GM18526 (cell line): Measurements from ENCODE around the gene CCL14.

Experiments
- POLR2A ChIP-seq: IDR thresholded peaks from 3 replicates; pipeline ENCODE4 v1.6.1; 2011; ENCODE audit not compliant: insufficient read length; ENCODE audit errors: extremely low read depth

CCL14 gene

DNA sequence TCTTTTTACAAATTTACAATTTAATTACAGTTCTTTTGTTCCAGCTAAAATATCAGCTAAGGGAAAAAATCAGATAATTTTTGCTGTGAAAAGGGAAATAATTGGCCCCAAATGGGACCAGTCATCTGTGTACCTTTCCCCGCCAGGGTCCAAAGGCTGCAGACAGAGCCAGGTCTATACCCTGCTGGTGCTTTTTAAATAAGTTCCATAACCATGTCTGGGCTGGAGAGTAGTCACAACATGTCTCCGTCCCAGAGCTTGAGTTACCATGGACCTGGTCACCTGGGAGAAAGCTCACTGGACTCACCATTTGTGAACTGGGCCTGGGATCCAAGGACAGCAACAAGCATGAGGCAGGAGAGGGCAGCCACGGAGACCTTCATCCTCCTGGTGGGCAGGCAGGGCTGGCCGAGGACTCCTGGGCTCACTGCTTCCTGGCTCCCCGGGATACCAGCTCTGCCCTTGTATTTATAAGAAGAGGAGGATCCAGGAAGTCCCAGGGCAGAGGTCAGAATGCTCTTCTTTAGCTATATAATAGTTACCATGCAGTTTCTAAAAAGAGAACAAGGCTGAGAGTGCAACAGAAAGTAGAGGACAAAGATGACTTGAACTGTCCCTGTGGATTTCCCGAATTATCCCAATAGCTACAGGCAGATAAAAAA, 14.7 kb upstream of the CCL14 start, which contains the start of gene CCL15:
CCL15 (minus strand) TSS at position 444 of the 662 bp plus-strand sequence; CDS start at position 383, 61 bp downstream.
- TF ChIP-seq POLR2A = no peak

DNA sequence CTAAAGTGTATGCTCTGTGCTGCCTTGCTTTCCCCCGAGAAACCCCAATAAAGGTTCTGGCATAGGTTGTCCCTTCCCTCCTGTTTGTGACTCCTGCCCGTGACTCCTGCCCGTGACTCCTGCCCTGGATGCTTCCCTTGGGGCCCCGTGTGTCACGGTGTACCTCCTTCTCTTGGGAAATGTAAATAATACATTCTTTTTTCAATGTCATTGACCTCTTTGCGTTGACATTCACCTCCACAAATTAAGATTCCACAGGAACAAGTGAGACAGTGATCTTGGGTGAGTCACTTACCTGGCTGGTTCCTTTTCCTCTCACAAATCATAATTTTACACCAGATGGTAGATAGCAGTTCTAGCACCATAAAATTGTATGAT, 14.2 kb upstream of the CCL14 start:
- TF ChIP-seq POLR2A = no peak

- no peak for TF ChIP-seq POLR2A
Measured at GRCh38 chr17:35998756-35999155, 12.2 kb upstream of the CCL14 start.

GRCh38 chr17:35998018-35998545, 11.6 kb upstream of the CCL14 start:
- TF ChIP-seq POLR2A = no peak

DNA sequence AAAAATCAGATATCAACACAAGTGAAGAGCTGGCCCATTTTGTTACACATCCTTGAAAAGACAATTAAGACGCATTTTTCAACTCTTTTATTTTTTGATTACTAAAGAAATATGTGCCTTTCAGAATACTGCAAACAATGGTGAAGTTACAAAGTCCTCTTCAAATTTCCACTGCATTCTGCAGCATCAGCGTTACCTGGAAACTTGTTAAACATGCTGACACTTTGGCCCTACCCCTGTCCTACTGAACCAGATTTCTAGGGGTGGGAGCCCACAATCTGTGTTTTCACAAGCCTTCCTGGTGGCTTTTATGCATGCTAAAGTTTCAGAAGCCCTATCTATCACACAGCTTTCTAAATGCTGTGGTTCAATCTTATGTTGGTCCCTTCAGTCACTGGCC, 4.5 kb upstream of the CCL14 start:
- TF ChIP-seq POLR2A = no peak

- TF ChIP-seq POLR2A = no peak
Measured at GRCh38 chr17:35988164-35988563, 1.6 kb upstream of the CCL14 start.

DNA sequence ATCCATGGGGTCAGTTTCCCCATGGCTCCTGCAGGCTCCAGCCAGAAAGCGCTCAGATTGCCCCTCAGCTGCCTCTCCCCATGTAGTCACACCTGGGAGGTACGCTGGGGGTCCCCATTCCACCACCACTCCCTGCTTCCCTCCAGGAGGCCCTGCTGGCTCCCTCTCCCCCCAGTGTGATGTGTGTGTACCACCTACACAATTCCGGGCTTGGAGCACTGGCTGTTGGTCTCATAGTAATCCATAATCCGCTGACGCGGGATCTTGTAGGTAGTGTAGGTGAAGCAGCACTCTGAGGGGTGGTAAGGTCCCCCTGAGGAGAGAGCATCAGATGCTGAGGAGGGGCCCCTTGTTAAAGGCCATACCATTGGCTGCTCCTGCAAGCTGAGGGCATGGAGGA, 2.4 kb downstream of the CCL14 start:
- TF ChIP-seq POLR2A = no peak

GRCh38 chr17:35982409-35983191, 3.9 kb downstream of the CCL14 start:
- TF ChIP-seq POLR2A = no peak

GRCh38 chr17:35981908-35982330, 4.6 kb downstream of the CCL14 start:
- TF ChIP-seq POLR2A = no peak

DNA sequence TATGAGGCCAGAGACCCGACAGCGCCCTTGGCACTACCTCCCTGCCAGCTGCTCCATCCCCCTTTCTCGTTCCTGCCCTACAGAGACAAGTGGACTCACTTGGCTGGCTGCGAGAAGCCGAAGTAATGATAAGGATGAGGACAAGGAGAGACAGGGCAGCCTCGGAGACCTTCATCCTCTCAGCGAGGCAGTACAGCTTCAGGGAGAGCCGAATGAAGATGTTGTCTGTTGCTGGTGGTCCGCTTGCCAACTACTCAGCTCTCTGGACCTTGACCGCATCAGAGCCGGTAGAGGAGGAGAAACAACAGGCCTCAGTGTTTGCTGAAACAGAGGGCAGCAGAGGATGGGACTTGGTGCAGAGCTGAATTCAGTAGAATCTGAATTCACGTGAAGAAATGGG, 5.3 kb downstream of the CCL14 start, which contains the start of gene CCL16:
CCL16 (minus strand) TSS at position 252 of the 400 bp plus-strand sequence; CDS start at position 175, 77 bp downstream.
- no peak for TF ChIP-seq POLR2A

DNA sequence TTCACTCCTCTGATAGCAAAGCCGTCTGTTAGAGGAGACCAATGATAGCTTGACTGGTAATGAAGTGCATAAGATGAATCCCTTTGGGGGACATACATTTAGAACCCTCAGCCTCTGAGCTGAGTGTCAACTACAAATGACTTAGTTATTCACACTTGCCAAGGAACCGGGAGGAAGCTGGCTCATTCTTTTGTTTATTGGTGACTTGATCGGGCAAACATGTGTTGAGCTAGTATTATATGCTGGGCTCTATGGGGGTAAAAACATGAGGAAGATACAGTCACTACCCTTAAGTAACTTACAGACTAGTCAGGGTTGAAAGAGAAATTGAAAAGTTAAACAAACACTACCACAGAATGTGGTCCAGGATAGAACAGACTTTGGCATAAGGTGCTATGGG, 8.2 kb downstream of the CCL14 start:
- no peak for TF ChIP-seq POLR2A

DNA sequence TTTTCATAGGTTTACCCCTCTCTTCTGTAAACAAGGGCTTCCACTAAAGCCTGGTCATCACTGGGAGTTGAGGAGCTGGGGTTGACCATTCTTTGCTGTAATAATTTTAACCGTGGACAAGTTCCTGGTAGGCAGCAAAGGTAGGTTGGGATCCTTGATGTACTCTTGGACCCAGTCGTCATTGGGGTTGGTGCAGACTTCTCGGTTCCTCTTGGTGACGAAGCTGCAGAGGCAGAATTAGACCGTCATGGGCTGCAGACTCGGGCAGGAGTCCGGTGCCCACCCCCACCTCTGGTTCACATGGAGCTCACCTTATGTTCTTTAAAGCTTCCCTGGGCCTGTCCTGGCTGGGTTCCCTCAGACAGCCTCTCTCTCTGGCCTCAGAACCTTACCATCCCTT, 9.0 kb downstream of the CCL14 start:
- no peak for TF ChIP-seq POLR2A

DNA sequence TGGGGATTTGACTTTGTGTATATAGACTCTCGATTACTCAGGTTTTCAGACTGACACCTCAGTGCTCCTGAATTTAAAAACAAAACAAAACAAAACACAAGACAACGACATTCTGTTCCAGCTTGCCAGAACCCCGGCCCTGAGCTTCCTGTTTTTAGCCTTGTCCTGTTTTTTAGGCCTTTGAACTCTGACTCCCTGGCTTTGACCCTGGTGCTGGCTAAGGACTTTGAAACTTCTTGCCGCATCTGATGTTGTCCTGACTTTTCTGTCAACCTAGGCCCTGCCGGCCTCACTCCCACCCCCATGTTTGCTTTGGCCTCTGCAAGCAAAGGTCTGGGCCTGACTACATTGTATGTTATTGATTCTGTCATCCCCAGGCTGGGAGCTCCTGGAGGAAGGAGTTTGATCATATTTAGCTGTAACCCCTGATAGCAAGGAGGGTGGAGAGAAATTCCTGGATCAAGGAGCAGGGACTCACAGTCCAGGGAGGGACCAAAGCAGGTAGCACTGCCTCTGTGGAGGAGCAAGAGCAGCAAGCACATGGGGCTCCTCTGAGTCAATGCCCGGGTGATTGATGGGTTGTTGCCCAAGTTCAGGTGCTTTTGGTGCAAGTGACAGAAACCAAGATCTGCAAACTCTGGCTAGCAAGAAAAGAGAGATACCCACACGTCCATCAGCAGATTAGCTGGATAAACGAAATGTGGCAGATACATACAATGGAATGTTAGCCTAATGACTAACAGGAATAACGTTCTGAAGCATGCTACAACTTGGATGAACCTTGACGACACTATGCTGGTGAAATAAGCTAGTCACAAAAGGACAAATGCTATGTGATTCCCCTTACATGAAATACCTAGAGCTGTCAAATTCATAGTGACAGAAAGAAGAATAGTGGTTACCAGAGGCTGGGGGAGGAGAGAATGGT, 12.9 kb downstream of the CCL14 start:
- no peak for TF ChIP-seq POLR2A

- TF ChIP-seq POLR2A = no peak
Measured at GRCh38 chr17:35972945-35973332, 13.6 kb downstream of the CCL14 start.

DNA sequence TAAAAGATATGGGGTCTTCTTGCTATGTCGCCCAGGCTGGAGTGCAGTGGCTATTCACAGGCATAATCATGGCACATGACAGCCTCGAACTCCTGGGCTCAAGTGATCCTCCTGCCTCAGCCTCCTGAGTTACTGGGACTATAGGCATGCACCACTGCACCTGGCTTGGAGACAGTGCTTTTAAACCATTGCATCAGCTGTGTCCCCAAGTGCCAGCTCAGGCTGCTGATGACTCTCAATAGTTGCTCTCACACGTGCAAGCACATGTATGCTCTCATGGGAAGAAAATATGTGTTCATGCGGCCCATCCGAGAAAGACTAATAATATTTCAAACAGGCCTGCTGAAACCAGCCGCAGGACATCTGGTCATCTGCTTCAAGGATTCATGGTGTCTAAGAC, 14.0 kb downstream of the CCL14 start:
- no peak for TF ChIP-seq POLR2A
